ENCODE data around the gene ABCB4.

DNA sequence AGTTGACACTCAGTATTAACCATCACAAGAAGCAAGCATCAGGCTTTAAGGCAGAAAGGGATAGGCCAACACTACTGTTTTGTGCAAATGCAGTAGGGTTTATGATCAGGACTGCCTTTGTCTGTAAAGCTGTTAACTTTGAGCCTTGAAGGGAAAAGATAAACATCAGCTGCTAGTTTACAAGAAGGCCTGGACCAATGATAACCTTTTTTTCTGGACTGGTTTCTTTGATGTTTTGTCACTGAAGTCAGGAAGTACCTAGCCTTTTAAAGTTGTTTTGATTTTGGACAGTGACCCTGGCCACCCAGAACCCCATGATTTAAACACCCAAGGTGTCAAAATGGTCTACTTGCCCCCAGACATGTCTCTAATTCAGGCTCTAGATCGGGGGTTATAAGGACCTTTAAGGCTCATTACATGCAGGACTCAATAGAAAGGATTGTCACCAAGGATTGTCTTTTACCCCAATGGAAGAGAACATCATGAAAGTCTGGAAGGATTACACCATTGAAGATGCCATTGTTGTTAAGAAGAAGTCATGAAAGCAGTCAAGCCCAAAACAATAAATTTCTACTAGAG lies 79.9 kb downstream of the ABCB4 start:
- no peak for TF ChIP-seq POLR2A (IDR thresholded peaks at IDR 0.05)
- TF ChIP-seq, protein P1, sequence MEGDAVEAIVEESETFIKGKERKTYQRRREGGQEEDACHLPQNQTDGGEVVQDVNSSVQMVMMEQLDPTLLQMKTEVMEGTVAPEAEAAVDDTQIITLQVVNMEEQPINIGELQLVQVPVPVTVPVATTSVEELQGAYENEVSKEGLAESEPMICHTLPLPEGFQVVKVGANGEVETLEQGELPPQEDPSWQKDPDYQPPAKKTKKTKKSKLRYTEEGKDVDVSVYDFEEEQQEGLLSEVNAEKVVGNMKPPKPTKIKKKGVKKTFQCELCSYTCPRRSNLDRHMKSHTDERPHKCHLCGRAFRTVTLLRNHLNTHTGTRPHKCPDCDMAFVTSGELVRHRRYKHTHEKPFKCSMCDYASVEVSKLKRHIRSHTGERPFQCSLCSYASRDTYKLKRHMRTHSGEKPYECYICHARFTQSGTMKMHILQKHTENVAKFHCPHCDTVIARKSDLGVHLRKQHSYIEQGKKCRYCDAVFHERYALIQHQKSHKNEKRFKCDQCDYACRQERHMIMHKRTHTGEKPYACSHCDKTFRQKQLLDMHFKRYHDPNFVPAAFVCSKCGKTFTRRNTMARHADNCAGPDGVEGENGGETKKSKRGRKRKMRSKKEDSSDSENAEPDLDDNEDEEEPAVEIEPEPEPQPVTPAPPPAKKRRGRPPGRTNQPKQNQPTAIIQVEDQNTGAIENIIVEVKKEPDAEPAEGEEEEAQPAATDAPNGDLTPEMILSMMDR (IDR thresholded peaks at IDR 0.05): no peak

All from testis (tissue), 2 donors.